ENCODE measurements around the gene MRTFB.

DNA sequence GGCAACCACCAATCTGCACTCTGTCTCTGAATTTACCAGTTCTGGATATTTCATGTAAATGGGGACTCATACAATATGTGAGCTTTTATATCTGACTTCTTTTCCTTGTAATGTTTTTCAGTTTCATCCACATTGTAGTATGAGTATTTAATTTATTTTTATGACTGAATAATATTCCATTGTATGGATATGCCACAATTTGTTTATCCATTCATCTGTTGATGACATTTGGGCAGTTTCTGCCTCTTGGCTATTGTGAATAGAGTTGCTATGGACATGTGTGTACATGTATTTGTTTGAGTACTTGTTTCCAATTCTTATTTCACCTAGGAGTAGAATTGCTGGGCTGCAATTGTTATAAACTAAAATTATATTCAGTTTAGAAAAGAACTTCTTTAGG is 126.9 kb downstream of the MRTFB start:
- TF ChIP-seq PPARA (CRISPR knock-in tag; IDR thresholded peaks at IDR 0.05; ENCODE audit: borderline replicate concordance) (no peak), ZFP30 (CRISPR knock-in tag; IDR thresholded peaks at IDR 0.05) (no peak), ZFP3 (CRISPR knock-in tag; IDR thresholded peaks at IDR 0.05) (no peak), RARB (CRISPR knock-in tag; IDR thresholded peaks at IDR 0.05) (no peak), GLIS3 (CRISPR knock-in tag; IDR thresholded peaks at IDR 0.05) (no peak)
- TF ChIP-seq, protein P1, sequence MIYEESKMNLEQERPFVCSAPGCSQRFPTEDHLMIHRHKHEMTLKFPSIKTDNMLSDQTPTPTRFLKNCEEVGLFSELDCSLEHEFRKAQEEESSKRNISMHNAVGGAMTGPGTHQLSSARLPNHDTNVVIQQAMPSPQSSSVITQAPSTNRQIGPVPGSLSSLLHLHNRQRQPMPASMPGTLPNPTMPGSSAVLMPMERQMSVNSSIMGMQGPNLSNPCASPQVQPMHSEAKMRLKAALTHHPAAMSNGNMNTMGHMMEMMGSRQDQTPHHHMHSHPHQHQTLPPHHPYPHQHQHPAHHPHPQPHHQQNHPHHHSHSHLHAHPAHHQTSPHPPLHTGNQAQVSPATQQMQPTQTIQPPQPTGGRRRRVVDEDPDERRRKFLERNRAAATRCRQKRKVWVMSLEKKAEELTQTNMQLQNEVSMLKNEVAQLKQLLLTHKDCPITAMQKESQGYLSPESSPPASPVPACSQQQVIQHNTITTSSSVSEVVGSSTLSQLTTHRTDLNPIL (CRISPR knock-in tag; IDR thresholded peaks at IDR 0.05; ENCODE audit: low read depth) = no peak
- TF ChIP-seq, protein P2, sequence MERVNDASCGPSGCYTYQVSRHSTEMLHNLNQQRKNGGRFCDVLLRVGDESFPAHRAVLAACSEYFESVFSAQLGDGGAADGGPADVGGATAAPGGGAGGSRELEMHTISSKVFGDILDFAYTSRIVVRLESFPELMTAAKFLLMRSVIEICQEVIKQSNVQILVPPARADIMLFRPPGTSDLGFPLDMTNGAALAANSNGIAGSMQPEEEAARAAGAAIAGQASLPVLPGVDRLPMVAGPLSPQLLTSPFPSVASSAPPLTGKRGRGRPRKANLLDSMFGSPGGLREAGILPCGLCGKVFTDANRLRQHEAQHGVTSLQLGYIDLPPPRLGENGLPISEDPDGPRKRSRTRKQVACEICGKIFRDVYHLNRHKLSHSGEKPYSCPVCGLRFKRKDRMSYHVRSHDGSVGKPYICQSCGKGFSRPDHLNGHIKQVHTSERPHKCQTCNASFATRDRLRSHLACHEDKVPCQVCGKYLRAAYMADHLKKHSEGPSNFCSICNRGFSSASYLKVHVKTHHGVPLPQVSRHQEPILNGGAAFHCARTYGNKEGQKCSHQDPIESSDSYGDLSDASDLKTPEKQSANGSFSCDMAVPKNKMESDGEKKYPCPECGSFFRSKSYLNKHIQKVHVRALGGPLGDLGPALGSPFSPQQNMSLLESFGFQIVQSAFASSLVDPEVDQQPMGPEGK (CRISPR knock-in tag; IDR thresholded peaks at IDR 0.05; ENCODE audit: borderline replicate concordance) = no peak
- TF ChIP-seq, protein P3, sequence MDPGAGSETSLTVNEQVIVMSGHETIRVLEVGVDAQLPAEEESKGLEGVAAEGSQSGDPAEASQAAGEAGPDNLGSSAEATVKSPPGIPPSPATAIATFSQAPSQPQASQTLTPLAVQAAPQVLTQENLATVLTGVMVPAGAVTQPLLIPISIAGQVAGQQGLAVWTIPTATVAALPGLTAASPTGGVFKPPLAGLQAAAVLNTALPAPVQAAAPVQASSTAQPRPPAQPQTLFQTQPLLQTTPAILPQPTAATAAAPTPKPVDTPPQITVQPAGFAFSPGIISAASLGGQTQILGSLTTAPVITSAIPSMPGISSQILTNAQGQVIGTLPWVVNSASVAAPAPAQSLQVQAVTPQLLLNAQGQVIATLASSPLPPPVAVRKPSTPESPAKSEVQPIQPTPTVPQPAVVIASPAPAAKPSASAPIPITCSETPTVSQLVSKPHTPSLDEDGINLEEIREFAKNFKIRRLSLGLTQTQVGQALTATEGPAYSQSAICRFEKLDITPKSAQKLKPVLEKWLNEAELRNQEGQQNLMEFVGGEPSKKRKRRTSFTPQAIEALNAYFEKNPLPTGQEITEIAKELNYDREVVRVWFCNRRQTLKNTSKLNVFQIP (CRISPR knock-in tag; IDR thresholded peaks at IDR 0.05; ENCODE audit: borderline replicate concordance, low read depth) = no peak
- TF ChIP-seq, protein P4, sequence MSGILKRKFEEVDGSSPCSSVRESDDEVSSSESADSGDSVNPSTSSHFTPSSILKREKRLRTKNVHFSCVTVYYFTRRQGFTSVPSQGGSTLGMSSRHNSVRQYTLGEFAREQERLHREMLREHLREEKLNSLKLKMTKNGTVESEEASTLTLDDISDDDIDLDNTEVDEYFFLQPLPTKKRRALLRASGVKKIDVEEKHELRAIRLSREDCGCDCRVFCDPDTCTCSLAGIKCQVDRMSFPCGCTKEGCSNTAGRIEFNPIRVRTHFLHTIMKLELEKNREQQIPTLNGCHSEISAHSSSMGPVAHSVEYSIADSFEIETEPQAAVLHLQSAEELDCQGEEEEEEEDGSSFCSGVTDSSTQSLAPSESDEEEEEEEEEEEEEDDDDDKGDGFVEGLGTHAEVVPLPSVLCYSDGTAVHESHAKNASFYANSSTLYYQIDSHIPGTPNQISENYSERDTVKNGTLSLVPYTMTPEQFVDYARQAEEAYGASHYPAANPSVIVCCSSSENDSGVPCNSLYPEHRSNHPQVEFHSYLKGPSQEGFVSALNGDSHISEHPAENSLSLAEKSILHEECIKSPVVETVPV (CRISPR knock-in tag; IDR thresholded peaks at IDR 0.05) = no peak
